GM18505 (cell line): ENCODE measurements around the gene ADSS2.

Source experiments
- ATAC-seq: cut with Tn5 transposase; IDR thresholded peaks from one replicate; pipeline ENCODE4 v1.9.1; 2021; ENCODE audit not compliant: unreplicated experiment
- POLR2A ChIP-seq: IDR thresholded peaks from 4 replicates; pipeline ENCODE4 v1.6.1; 2011; ENCODE audit warnings: borderline replicate concordance; ENCODE audit not compliant: insufficient read depth, insufficient read length; ENCODE audit errors: extremely low read depth

ADSS2 gene

DNA sequence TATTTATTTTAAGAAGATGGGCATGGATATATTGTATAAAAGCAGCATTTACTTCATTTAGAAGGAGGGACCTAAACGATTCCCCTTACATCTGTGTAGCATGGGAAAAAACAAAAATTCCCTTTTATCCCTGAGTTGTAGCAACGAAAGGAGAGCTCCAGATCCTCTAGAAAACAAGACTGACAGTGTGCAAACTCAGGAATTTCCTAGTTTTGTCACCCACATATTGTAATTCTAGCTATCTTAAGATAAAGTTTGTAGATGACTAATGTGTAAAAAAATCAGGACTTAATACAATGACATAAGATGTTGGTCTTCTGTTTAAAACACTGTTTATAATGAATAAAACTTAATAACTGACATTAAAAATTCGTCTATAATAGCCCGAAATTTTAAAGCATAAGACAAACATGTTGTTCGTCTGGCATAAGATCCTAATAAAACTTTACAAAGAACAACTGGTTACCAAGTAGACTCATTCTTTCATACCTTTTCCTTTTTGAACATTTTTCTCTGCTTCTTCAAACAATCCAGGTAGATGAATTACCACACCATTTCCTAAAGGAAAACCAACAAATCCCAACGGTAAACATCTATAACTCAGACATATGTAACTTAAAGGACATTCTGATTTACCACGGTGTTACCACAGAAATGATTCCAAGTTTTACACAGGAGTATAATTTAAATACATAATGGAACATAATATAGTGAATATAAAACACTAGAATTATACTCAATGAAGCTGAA, 15.2 kb downstream of the ADSS2 start:
- no peak for TF ChIP-seq POLR2A
- ATAC-seq = no peak

DNA sequence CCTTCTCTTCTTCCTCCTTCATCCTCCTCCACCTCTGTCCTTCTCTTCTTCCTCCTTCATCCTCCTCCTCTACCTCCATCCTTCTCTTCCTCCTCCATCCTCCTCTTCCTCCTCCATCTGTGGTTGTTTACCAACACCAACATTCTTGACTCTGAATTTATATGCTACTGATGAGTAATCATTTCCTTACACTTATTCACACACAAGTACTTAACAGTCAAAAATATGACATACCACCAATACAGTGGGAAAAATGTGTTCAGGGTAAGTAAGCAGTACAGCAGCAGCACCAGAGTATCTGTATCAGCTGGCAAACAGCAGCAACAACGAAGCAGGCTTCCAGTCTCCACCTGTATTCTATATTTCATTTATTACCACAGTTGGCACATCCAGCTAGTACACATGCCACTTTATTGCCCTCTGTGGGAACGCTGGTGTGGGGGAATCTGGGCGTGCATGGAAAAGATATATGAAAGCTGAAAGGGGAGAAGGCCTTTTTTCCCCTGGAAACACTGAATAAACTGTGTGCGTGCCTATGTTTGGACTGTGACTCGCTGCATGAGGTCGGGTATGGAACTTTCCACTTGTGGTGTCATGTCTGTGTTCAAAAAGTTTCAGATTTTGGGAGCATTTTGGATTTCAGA, 16.0 kb downstream of the ADSS2 start:
- no peak for TF ChIP-seq POLR2A
- no peak for ATAC-seq

DNA sequence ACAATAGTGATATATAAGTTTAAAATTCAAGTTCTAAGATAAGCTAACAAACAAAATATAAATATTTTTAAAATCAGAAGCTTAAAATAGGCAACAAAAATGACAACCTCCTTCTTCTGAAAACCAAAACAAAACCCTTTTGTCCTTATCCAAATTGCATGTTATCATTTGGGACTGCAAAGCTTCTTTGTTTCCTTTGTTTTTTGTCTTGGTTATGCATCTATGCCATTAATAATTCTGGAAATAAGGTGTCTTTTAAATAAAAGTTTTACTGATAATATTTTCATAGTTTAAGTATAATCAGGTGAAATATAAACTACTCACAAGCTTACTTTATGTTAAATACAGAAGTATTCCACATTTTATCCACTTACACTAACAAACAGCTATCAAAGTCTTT, 20.5 kb downstream of the ADSS2 start:
- TF ChIP-seq POLR2A = no peak
- no peak for ATAC-seq

DNA sequence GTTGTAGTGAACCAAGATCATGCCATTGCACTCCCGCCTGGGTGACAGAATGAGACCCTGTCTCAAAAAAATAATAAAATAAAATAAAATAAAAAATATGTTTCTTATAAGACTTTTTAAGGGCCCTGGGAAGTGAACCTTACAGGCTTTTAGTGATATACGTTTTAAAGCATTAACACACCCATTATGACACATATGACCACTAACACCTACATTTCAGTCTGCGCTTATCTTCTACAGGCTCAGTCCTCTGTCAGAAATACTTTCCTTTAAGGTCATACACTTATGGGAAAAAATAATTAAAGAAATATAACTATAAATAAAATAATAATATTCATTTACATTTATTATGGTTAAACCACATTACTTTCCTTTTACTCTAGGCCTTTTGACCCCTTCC, 21.9 kb downstream of the ADSS2 start:
- no peak for TF ChIP-seq POLR2A
- ATAC-seq = no peak

DNA sequence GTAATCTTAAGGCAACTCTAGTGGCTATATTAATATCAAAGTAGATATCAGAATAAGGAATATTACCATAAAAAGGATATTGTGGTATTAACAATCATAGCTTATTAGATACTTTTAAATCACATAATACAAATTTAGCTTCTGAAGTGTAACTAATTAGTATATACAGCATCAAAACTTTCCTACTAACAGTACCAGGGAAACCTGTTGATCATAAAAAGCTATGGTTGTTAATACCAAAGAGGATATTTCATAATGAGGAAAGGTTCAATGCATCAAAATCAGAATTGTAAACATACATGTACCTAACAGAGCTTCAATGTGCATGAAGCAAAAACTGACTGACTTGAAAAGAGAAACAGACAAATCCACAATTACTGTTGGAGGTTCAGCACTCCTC, 24.1 kb downstream of the ADSS2 start:
- TF ChIP-seq POLR2A = no peak
- ATAC-seq = no peak

DNA sequence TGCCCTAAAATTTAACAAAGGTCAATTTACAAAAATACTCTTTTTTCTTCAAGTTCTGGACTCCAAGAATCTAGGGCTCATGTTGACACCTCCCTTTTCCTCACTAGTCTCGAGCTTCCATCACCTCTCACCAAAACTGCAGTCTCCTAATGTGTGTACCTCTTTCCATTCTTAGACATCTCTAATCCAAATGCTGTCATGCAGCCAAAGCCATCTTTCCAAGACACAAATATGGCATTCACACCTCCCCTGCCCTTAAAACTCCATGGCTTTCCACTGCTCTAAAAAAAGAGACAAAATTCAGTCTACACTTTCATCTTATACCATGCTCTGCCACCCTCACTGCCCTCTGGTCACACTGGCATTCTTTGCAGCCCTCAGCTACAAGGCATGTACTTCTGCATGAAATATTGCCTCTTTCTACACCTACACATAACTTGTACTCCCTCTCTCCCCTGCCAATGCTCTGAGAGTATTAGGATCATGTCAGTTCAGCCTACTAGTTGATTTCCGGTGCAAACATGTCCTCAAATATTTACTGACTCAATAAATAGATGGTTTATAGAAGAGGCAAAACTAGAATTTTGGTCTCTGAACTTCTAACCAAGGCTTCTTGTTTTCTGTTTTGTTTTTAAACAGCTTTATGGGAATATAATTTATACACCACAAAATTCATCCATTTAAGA, 26.9 kb downstream of the ADSS2 start:
- ATAC-seq = no peak
- no peak for TF ChIP-seq POLR2A

DNA sequence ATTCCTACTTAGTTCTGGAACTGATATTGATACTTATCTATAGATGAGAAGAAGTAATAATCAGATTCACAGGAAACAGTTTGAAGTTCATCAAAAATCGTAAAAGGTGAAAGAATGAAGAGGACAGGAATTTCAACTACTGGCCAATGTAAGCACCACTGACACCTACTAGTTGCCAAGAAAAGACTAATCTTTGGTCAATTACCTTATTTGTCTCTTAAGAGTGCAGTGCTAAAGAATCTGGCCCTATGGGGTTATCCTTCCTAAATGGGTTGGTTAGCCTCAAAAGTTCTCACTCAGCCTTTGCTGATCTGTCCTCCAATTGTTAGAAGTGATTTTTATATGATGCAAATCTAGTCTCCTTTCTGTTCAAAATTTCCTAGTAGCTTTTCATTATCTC, 29.5 kb downstream of the ADSS2 start:
- ATAC-seq = no peak

DNA sequence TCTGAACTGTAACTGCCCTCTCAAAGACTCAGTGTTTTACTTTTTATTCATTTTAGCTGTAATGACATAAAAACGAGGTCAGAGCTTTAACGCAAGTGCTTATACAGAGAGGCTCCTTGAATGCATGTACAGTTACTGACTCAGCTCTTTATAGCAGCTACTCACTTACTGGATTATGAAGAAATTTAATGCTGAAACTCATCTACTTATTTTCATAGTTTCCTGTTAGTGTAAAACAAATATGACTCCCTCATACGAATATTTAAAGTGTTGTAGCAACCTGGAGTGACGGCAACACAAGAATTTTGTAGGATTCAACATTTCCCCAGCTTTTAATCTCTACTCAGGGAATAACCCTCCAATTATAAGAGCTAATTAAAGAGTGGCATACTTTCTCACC, 32.7 kb downstream of the ADSS2 start:
- TF ChIP-seq POLR2A = no peak

More for the DNA sequence above, 29.5 kb downstream of the ADSS2 start:
- TF ChIP-seq POLR2A = no peak

DNA sequence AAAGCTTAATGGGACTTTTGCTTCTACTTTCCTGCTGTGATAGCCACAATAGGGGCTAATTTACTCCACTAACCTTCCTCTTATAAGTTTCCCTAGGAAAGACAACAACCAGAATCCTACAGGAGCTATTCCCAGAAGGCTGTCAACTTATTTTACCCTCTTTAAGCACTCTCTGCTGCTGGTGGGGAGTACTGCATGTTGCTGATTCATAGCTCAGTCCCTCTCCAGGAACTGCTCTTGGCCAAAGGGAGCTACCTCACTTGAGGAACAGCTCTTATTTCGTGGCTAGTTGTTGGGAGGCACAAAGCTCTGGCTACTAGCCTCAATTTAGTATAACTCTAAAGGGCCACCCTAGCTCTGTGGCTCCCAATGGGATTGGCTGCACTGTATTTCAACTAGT, 37.2 kb downstream of the ADSS2 start:
- ATAC-seq = no peak
- TF ChIP-seq POLR2A = no peak

More for the DNA sequence above, 32.7 kb downstream of the ADSS2 start:
- ATAC-seq = no peak

DNA sequence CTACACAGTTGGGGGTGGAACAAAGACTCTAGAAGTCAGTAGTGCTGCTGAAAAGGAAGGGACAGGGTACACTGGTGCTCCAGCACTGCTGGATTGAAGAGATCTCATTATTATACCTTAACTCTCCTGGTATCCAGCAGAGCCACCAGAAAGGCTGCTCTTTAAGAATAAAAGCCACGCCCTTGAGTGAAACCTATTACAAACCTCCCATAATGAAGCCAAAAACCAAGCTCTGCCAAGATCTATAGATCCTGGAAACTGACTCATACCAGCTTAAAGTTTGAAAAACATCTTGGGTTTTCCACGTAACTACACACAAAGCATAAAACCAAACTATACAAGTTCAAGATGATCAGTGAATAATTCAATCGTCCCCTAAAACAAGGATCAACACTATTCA, 38.0 kb downstream of the ADSS2 start:
- no peak for TF ChIP-seq POLR2A
- ATAC-seq = no peak

DNA sequence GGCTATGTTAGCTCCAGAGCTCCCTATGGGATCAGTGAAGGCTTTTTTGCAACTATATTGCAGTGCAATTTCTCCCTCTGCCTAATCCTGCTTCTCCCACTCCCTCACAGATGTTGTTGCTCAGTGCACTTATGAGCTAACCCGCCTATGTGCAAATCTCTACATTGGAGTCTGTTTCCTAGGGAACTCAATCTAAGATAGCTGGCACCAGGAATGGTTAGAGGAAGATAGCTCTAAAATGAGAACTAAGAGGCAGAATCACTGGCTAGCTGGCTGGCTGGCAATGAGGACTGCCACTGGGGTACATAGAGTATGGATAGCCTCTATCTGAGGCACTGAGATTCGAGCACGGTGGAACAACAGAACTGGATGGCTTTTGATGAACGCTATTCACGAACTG, 39.5 kb downstream of the ADSS2 start:
- ATAC-seq = no peak
- TF ChIP-seq POLR2A = no peak

DNA sequence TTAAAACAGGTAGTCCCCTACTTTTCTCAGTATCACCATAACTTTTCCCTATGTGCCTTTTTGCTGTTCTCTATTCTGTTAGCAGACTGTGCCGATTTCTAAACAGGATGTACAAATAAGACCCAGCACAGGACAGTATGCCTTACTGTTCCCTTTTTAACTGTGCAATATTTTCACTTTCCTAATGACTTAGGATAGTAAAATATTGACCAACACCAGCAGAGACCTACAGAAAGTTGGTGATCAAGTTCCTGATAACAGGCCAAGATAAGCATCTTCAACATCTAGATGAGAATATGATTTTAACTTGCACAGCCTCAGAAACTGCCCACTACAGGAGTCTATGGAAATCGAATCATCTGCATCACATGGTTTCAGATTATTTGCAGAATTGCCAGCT, 42.0 kb downstream of the ADSS2 start:
- no peak for TF ChIP-seq POLR2A
- peak; percentile 81 for ATAC-seq

DNA sequence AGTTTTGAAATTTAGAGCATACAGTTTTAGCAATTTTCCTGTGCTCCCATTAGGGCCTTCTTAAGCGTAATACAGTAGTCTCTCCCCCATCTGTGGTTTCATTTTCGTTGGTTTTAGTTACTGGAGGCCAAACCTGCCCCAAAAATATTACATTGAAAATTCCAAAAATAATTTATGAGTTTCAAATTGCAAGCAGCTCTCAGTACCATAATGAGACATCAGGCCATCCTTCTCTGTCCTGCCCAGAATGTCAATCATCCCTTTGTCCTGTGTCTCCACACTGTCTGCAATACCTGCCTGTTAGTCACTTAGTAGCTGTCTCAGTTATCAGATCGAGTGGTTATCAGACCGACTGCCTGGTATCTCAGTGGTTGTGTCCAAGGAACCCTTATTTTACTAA, 45.4 kb downstream of the ADSS2 start:
- TF ChIP-seq POLR2A = no peak
- ATAC-seq = peak; percentile 73

DNA sequence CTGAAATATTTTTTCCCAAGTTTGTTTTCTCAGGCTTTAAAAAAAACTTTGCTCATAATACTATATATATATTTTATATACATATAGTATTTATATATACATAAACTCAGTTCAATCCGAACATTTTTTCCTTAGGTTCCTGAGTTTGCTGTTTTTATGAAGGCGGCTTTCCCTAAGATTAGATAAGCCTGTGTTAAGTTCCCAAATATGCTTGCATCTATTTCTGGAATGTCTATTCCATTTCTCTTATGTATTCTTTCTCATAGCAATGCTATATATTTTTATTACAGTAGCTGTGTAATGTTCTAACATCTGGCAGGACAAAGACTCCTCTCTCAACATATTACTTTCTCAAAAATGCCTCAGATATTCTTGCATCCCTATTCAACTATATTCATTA, 45.9 kb downstream of the ADSS2 start:
- TF ChIP-seq POLR2A = no peak
- no peak for ATAC-seq
